Activated CD4-positive, alpha-beta T cell treated with anti-CD3 and anti-CD28 coated beads, Interleukin-2, amount 50 U/mL, for 48 hours (primary cell): Measurements from ENCODE around the gene UBXN6.

ENCODE experiments used
- DNase-seq, 2 experiments: peaks; one replicate each; pipeline ENCODE4 v3.0.0-alpha.2; 2020

UBXN6 gene

GRCh38 chr19:4455719-4456475, 1.7 kb downstream of the UBXN6 start:
- no peak for DNase-seq

- DNase-seq: no peak
Measured at GRCh38 chr19:4454747-4455718, 2.6 kb downstream of the UBXN6 start.

DNA sequence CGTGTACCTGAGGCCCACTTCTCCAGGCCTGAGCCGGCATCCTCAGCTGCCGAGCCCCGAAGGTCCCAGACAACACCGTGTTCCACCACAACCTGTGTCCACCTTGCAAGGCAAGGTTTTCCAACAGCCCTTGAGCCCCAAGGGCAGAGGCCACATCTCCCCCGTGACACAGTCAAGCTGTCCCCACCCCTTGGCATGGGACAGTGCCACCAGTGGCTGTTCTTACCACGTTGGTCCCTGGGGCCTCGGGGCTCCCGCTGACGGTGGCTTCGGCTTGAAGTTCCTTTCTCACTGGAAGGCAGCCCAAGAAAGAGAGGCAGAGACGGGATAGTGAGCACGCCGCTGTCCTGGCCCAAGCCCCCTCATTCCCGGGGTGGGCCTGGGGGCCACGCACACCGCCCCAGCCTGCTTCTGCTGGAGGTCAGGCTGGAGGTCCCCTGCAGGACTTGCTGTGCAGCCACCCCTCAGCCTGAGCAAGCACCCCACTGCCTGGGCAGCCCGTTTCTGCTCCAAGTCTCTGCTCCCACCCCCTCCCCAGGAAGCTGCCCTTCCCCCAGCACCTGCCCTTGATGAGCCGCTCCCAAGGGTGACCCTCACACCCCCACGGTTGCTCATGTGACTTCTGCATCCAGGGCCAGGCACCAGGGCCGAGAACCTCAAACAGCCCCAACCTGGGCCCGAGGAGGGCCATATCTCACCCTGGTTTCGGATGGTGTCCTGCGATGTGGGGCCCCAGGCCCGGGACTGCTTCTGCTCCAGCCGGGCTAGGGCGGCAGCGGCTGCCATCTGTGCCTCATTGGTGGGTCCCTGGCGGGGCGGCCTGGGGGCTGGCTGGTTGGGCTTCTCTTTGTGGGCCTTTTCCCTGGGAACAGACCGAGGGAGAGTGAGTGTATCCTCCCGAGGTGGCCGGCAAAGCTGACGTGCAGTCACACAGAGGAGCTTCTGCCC, 4.1 kb downstream of the UBXN6 start:
- no peak for DNase-seq

- DNase-seq: no peak
Measured at GRCh38 chr19:4452230-4452990, 5.2 kb downstream of the UBXN6 start.

GRCh38 chr19:4449639-4450028, 8.0 kb downstream of the UBXN6 start:
- no peak for DNase-seq

GRCh38 chr19:4449022-4449638, 8.5 kb downstream of the UBXN6 start:
- no peak for DNase-seq

- DNase-seq: no peak
Measured at GRCh38 chr19:4448147-4448985, 9.2 kb downstream of the UBXN6 start.

DNA sequence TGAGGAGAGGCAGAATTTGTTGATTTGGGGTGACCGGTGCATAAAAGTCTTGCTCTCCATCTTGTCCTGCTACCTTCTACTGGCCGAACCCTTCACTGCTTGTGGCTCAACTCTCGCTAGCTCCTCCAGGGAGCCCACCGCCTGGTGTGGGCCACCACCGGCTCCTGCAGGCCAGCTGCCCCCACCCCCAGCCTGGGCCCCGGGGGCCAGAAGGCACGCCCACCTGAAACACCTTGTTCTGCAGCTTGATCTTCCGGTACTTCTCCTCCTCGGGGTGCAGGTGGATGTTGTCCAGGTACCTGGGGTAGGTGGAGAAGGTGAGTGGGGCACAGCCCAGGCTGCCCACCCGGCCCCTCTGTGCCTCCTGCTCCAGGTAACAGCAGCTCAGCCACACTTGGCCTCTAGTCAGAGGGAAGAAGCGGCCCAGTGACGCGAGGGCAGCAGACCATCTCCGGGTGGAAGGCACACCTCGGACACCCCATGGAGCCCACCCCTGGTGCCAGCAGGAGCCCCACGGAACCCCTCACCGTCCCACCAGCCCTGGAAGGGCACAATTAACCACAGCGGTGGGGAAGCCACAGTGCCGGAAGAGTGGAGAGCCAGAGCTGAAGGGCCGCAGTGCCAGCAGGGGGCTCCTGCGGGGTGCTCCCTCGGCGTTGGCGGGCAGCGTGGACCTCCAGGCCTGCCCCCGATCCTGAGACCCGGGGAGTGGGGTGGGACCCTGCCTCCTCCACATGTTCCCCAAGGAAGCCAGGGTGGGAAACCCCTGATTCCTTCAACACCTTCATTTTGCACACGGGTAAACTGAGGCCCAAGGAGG, 10.1 kb downstream of the UBXN6 start:
- no peak for DNase-seq

DNA sequence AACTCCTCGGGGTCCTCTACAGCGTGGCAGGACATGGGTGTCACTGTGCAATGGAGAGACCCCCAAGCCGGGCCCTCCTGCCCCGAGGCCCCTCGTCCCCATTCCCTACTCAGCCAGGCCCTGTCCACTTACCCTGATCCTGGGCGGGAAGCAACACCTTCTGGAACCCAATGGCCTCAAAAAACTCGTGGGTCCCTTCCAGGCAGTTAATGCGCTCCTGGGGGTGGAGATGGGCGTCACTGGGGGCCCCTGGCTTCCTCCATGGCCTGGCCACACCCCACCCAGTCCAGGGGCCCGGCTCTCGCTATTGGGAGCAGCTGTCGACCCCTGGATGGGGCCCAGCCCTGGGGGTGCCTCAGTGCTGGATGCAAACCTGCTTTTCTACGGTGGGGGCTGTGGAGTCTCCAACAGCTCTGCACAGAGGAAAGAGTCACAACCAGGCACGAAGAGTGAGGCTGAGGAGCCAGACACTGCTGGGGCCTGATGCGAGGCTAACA, 10.8 kb downstream of the UBXN6 start:
- DNase-seq: no peak

DNA sequence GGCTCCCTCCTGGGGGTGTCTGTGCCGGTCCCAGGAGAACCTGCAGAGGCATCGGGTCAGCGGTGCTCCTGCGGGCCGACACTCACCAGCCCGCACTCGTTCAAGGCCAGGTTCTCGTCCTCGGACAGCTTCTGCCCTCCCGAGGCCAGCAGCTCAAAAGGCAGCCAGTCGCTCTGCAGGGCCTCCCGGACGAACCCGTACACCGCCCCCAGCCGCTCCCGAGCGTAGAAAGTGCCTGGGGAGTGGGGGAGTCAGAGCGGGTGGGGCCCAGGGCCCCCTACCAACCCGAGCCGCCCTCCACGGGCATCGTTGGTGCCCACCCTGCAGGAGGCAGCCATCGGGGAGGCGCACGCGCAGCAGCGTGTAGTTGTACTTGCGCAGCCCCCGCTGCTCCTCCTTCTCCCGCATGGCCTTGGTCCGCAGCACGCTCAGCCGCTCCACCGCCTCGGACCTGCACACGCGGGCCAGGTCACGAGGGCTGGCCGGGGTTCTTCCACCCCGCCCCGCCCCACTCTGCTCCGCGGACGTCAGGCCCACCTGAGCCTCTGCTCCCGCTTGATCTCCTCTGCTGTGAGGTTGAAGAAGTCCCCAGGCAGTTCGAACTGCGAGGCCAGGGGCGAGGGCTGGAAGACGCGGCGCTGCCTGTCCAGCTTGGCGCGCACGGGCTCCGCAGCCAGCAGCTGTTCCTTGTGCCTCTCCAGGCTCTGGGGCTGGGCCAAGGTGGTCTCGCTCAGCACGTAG, 11.5 kb downstream of the UBXN6 start:
- DNase-seq: no peak

DNA sequence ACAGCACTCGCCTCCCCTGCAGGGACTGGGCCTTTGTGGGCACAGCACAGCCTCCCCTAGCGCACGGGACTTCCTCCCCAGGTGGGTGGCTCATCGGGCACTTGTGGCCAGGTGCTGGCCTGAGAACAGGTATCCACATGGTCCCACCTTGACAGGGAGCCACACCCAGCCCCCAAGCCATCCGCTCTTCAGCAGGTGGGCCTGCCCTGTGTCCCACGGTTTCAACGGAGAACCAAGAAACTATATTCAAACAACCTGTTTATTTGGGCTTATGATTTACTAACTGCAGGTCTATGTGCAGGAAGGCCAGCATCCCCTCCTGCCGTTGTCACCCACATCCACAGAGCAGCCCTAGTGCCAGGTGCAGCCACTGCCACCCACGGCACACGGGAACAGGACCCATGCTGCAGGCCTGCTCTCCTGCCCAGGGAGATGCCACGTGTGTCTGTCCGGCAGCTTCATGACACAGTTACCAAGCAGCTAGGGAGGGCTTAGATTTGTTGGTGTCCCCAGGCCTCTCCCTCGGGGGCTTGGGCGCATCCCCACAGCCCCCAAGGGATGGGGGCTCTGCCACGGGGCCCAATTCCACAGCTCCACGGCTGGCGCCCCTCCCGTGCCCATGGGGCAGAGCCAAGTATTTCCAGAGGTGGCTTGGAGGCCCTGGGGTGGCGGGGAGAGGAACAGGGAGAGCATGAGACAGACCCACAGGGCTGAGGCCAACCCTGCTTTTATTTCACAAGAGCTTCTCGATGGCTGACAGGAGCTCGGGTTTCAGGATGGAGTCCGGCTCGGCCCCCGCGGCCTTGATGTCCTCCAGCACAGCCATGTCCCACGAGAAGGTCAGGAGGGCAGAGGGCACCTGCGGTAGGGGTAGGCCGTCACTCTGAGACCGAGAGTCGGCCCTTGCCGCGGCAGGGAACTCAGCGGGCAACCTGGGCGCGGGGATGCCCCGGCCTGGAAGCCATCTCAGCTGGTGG, 12.5 kb downstream of the UBXN6 start:
- no peak for DNase-seq

DNA sequence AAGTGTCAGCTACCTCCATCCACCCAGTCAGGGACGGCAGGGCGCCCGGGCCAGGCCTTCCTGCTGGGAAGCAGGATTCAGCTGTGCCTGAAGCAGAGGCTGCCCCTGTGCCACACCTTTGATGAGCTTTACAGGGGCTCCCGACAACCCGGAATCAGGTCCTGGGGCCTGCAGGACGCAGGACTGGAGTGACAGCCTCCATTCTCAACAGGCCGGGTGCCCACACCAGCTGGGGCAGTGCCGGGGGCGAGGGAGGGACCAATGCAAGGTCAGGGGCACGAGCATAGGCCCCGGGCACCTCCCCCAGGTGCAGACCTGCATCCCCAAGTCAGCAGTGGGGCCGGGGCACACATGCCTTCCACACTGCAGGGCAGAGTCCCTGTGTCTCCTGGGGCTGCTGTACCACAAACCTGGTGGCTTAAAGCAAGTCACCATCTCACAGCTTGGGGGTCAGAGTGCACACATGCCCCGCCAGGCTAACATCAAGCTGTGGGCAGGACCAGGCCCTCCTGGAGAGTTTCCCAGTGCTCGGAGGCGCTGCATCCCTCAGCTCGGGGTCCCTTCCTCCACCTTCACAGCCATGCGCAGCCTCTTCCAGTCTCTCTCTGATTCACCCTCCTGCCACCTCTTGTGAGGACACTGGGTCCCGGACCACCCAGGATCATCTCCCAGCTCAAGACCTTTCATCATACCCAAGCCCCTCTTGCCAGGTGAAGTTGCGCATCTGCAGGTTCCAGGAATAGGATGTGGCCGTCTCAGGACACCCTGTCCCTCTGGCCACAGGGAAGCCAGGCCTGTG, 13.4 kb downstream of the UBXN6 start:
- DNase-seq: no peak

- no peak for DNase-seq
Measured at GRCh38 chr19:4443188-4443587, 14.4 kb downstream of the UBXN6 start.

DNA sequence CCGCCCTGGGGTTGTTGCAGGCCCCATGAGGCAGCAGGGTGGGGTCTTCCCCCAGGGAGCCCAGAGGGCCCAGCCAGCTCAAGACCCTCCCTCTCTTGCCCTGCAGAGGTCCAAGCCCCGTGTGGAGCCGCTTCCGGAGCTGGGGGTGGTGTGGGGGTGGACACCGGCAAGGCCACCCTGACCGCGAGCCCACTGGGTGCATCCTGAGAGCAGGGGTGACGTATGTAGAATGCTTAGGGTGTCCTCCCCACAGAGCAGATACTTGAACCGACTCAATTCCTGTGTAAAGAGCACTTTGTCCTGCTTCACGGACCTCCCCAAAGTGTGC, 14.8 kb downstream of the UBXN6 start:
- DNase-seq: no peak

DNA sequence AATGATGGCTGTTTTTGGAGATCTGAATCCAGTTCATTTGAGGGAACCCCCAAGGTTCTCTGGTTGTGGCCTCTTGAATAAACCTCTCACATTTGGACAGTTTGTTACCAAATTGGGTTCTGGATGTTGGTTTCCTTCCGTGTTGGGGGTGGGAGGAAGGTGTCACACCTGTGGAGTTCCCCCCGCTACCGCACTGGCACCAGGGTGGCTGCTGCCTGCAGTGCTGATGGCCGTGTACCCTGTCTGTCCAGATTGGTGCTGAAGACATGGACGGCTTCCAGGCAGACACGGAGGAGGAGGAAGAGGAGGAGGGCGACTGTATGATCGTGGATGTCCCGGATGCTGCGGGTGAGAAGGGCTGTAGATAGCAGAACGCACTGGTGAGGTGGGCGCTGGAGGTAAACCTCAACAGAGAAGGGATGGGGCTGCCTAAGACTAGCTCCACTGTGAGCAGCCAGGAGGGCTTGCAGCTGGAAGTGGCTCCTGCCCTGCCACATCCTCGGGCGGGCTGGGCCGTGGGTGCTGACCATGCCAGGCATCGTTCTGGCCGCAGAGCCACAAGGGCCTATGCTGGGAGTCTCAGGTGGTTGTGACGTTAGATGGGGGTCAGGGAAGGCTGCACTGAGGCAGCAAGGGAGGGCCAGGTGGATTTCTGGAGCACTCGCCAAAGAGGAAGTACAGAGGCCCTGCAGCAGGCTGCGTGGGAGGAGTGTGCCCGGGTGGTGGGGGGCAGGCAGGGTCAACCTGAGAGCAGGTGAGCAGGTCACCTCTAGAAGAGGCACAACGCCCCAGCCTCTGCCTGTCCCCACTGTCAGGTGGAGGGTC, 15.4 kb downstream of the UBXN6 start:
- DNase-seq: no peak

GRCh38 chr19:4439243-4439642, 18.4 kb downstream of the UBXN6 start:
- no peak for DNase-seq
